ENCODE data around the gene SPATA3.

SPATA3 gene

DNA sequence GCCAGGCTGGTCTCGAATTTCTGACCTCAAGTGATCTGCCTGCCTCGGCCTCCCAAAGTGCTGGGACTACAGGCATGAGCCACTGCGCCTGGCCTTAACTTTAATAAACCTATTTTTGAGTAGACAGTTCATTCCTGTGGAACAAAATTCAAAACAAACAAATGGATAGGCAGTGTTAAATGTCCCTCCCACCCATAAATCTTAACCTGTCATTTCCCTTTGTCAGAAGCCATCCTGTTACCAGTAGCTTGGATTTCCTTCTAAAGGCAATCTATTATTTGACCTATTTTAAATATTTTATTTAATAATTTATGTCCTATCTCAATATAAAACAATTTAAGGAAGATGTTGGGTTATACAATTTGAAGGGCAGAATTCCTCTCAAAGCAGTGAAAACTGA is 34.8 kb downstream of the SPATA3 start:
- no peak for TF ChIP-seq EZH2phosphoT487 (IDR thresholded peaks at IDR 0.05; ENCODE audit: borderline replicate concordance, low read length)
- TF ChIP-seq, protein P1, sequence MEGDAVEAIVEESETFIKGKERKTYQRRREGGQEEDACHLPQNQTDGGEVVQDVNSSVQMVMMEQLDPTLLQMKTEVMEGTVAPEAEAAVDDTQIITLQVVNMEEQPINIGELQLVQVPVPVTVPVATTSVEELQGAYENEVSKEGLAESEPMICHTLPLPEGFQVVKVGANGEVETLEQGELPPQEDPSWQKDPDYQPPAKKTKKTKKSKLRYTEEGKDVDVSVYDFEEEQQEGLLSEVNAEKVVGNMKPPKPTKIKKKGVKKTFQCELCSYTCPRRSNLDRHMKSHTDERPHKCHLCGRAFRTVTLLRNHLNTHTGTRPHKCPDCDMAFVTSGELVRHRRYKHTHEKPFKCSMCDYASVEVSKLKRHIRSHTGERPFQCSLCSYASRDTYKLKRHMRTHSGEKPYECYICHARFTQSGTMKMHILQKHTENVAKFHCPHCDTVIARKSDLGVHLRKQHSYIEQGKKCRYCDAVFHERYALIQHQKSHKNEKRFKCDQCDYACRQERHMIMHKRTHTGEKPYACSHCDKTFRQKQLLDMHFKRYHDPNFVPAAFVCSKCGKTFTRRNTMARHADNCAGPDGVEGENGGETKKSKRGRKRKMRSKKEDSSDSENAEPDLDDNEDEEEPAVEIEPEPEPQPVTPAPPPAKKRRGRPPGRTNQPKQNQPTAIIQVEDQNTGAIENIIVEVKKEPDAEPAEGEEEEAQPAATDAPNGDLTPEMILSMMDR (IDR thresholded peaks at IDR 0.05; ENCODE audit: low read depth, low read length, poor library complexity, severe bottlenecking): no peak
- peaks cover 8% of the 10 kb centered on the region for H3K4me1 ChIP-seq (ENCODE audit: control insufficient read depth, low read length)
- no peak overlapping the region for H3K27ac ChIP-seq (ENCODE audit: low read depth, low read length)

DNA sequence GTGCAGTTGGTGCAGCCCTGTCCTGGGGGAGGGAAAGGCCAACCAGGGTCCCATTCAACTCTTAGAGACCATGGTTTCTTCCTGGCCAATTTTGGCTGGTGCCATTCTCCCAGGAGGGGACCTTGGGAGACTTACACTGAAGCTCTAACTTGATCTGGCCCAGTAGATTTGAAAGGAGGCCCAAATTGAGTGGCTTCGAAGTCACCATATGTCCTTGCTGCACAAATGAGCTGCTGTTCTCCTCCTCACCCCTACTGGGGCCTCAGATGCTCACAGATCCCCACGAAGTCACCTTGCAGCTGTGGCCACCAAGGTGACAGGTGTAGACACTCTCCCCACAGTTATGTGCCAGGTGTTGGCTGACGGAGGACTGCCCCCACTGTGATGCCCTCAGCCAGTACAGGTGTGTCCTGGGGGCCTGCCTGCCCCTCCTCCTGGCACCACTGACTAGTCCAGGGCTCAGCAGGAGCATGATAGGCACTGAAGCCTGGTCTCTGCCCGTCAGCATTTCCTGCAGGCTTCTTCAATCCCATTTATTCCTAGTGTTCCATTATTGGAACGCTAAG is 36.7 kb downstream of the SPATA3 start:
- no peaks in the 10 kb centered on the region for H3K36me3 ChIP-seq (ENCODE audit: control insufficient read depth, low read length)
- no peaks in the 10 kb centered on the region for H3F3A ChIP-seq (ENCODE audit: control insufficient read depth, insufficient read depth)
- no peaks in the 10 kb centered on the region for H3K9me3 ChIP-seq (ENCODE audit: control insufficient read depth, insufficient read depth, low read length)
- TF ChIP-seq, protein P1 (IDR thresholded peaks at IDR 0.05; ENCODE audit: low read depth, low read length, poor library complexity, severe bottlenecking): no peak
- no peak for TF ChIP-seq EZH2phosphoT487 (IDR thresholded peaks at IDR 0.05; ENCODE audit: borderline replicate concordance, low read length)
- peaks cover 20% of the 10 kb centered on the region for H3K27me3 ChIP-seq (ENCODE audit: control insufficient read depth, low read length)
- no peaks in the 10 kb centered on the region for H4K20me1 ChIP-seq (ENCODE audit: control insufficient read depth, insufficient read depth, low read depth, low read length)
- H3K27ac ChIP-seq (ENCODE audit: low read depth, low read length): no peak overlapping the region
- no peak overlapping the region for H3K4me2 ChIP-seq (ENCODE audit: low read length)
- H3K4me3 ChIP-seq (ENCODE audit: low read length): no peak overlapping the region
- H3K79me2 ChIP-seq (ENCODE audit: control insufficient read depth, low read length): no peaks in the 10 kb centered on the region
- H3K9me2 ChIP-seq (replicated peaks; ENCODE audit: control insufficient read depth, low read length): no peaks in the 10 kb centered on the region
- peaks cover 8% of the 10 kb centered on the region for H3K4me1 ChIP-seq (ENCODE audit: control insufficient read depth, low read length)

More for the DNA sequence above, 34.8 kb downstream of the SPATA3 start:
- Histone ChIP-seq H3F3A (ENCODE audit: control insufficient read depth, insufficient read depth) (no peaks in the 10 kb centered on the region), H3K9me3 (ENCODE audit: control insufficient read depth, insufficient read depth, low read length) (no peaks in the 10 kb centered on the region), H3K27me3 (ENCODE audit: control insufficient read depth, low read length) (0 out of 2 replicates have a peak, but pooled peaks cover 15% of the 10 kb centered on the region), H3K79me2 (ENCODE audit: control insufficient read depth, low read length) (no peaks in the 10 kb centered on the region), H3K4me3 (ENCODE audit: low read length) (no peak overlapping the region), H3K36me3 (ENCODE audit: control insufficient read depth, low read length) (no peaks in the 10 kb centered on the region), H4K20me1 (ENCODE audit: control insufficient read depth, insufficient read depth, low read depth, low read length) (no peaks in the 10 kb centered on the region), H3K9me2 (replicated peaks; ENCODE audit: control insufficient read depth, low read length) (no peaks in the 10 kb centered on the region), H3K4me2 (ENCODE audit: low read length) (no peak overlapping the region)

DNA sequence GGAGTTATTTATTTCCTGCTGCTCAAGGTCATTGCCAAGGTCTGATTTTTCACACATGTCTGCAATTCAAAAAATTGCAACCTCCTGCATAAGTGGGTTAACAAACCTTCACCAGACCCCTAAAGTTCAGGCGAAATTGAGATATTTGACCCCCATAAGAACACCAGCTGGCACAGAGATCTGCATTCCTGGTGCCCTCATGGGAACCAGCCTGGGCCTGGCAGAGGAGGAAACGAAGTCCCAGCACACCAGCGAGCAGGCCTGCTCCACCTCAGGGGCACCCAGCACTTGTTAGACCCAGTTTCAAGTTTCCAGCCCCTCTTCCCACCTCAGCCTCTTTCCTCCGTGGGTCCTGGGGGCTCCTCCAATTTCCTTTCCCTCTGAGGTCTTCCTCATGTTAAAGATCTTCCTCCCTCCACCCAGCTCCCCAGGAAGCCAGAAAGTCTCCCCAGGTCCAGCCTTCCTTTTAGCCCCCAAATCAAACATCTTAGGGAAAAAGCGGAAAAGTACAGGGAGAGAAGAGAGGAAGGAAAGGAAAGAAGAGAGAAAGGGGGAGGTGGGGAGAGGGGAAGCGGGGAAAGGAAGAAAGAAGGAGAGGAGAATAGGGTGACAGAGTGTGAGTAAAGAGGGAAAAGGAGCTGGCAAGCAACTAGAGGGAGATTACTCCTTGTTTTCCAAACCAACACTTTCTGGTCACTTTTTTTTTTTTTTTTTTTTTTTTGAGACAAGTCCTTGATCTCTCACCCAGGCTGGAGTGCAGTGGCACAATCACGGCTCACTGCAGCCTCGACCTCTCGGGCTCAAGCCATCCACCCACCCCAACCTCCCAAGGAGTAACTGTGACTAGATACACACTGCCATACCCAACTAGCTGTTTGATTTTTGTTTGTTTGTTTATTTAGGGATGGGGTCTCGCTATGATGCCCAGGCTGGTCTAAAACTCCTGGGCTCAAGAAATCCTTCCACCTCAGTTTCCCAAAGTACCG is 37.5 kb downstream of the SPATA3 start:
- Histone ChIP-seq H3K27ac (ENCODE audit: low read depth, low read length) (no peak overlapping the region), H3K4me3 (ENCODE audit: low read length) (no peak overlapping the region), H3K27me3 (ENCODE audit: control insufficient read depth, low read length) (peaks cover 24% of the 10 kb centered on the region), H4K20me1 (ENCODE audit: control insufficient read depth, insufficient read depth, low read depth, low read length) (no peaks in the 10 kb centered on the region), H3K36me3 (ENCODE audit: control insufficient read depth, low read length) (no peaks in the 10 kb centered on the region), H3K9me3 (ENCODE audit: control insufficient read depth, insufficient read depth, low read length) (no peaks in the 10 kb centered on the region), H3K79me2 (ENCODE audit: control insufficient read depth, low read length) (no peaks in the 10 kb centered on the region), H3K9me2 (replicated peaks; ENCODE audit: control insufficient read depth, low read length) (no peaks in the 10 kb centered on the region), H3K4me2 (ENCODE audit: low read length) (no peak overlapping the region), H3F3A (ENCODE audit: control insufficient read depth, insufficient read depth) (no peaks in the 10 kb centered on the region), H3K4me1 (ENCODE audit: control insufficient read depth, low read length) (peaks cover 8% of the 10 kb centered on the region)
- TF ChIP-seq EZH2phosphoT487 (IDR thresholded peaks at IDR 0.05; ENCODE audit: borderline replicate concordance, low read length): no peak
- TF ChIP-seq, protein P1 (IDR thresholded peaks at IDR 0.05; ENCODE audit: low read depth, low read length, poor library complexity, severe bottlenecking): no peak

Measured in DOHH2 (cell line).